HEK293 (cell line): ENCODE data around the gene MEGF8.

Experiments used
- CTCF ChIA-PET: fragments of 350-600 bp; formaldehyde crosslinking; extraction: SDS; loops from one replicate; lab custom pipeline; 2021; ENCODE audit warnings: antibody characterized with exemption; lab: Yijun Ruan, JAX
- POLR2A ChIA-PET: fragments of 300-600 bp; formaldehyde crosslinking; extraction: SDS; loops from one replicate; lab custom pipeline; 2020; ENCODE audit warnings: antibody characterized with exemption, inconsistent platforms; lab: Yijun Ruan, JAX
- H3K27ac ChIP-seq: fragments of 200-500 bp; sonication (Bioruptor generic); 2 replicates; pipeline ENCODE4 v1.5.1; 2014; ENCODE audit warnings: low read depth, low read length, control low read depth, inconsistent platforms; ENCODE audit errors: extremely low read depth
- H3K36me3 ChIP-seq, 2 experiments: fragments of 200-500 bp in 1 of 2; sonication (Bioruptor generic) in 1 of 2; 1 replicate in 1 of 2; 2 replicates in 1 of 2; pipeline ENCODE4 v1.5.1; 2014 to 2017; ENCODE audit warnings: inconsistent platforms in 2 of 2, low read length in 2 of 2; ENCODE audit not compliant: control insufficient read depth in 2 of 2, insufficient read depth in 1 of 2
- H3K4me1 ChIP-seq: fragments of 200-500 bp; sonication (Bioruptor generic); 2 replicates; pipeline ENCODE4 v1.5.1; 2014; ENCODE audit warnings: mild to moderate bottlenecking, low read length, inconsistent platforms; ENCODE audit not compliant: control insufficient read depth, insufficient read depth
- H3K4me3 ChIP-seq: 2 replicates; pipeline ENCODE4 v1.5.1; 2011; ENCODE audit warnings: low read depth, mild to moderate bottlenecking, control low read depth, low read length, moderate library complexity
- H3K9me3 ChIP-seq: fragments of 200-500 bp; sonication (Bioruptor generic); 2 replicates; pipeline ENCODE4 v1.5.1; 2014; ENCODE audit warnings: low read depth, low read length, inconsistent platforms; ENCODE audit not compliant: control insufficient read depth, insufficient read depth
- CTCF ChIP-seq: fragments of 450-650 bp; formaldehyde crosslinking; IDR thresholded peaks from 2 replicates; pipeline ENCODE4 v1.5.1; 2016; ENCODE audit warnings: missing biosample characterization, missing genetic modification characterization
- EGR2 ChIP-seq: fragments of 450-650 bp; formaldehyde crosslinking; IDR thresholded peaks from 2 replicates; pipeline ENCODE4 v1.5.1; 2016; ENCODE audit warnings: low read depth, missing biosample characterization, missing genetic modification characterization
- KLF1 ChIP-seq: fragments of 450-650 bp; formaldehyde crosslinking; IDR thresholded peaks from 2 replicates; pipeline ENCODE4 v1.5.1; 2016; ENCODE audit warnings: missing biosample characterization, missing genetic modification characterization
- ZBTB44 ChIP-seq: fragments of 450-650 bp; IDR thresholded peaks from 2 replicates; pipeline ENCODE4 v1.5.1; 2018; ENCODE audit warnings: missing biosample characterization, mild to moderate bottlenecking, missing genetic modification characterization
- ZBTB48 ChIP-seq: fragments of 450-650 bp; formaldehyde crosslinking; IDR thresholded peaks from 2 replicates; pipeline ENCODE4 v1.5.1; 2016; ENCODE audit warnings: missing biosample characterization, missing genetic modification characterization
- ZFHX2 ChIP-seq: fragments of 450-650 bp; formaldehyde crosslinking; conservative IDR thresholded peaks from 2 replicates; pipeline ENCODE4 v1.5.1; 2016; ENCODE audit warnings: missing biosample characterization, missing genetic modification characterization
- ZFP69B ChIP-seq: fragments of 450-650 bp; formaldehyde crosslinking; IDR thresholded peaks from 2 replicates; pipeline ENCODE4 v1.5.1; 2016; ENCODE audit warnings: missing biosample characterization, missing genetic modification characterization
- ZNF148 ChIP-seq: fragments of 450-650 bp; formaldehyde crosslinking; IDR thresholded peaks from 2 replicates; pipeline ENCODE4 v1.5.0; 2017; ENCODE audit warnings: missing biosample characterization, missing genetic modification characterization, borderline replicate concordance
- ZNF2 ChIP-seq: fragments of 450-650 bp; formaldehyde crosslinking; IDR thresholded peaks from 2 replicates; pipeline ENCODE4 v1.5.1; 2016; ENCODE audit warnings: missing biosample characterization, missing genetic modification characterization
- ZNF354C ChIP-seq: fragments of 450-650 bp; formaldehyde crosslinking; IDR thresholded peaks from 2 replicates; pipeline ENCODE4 v1.5.1; 2016; ENCODE audit warnings: missing biosample characterization, missing genetic modification characterization, low read depth, borderline replicate concordance
- ZNF555 ChIP-seq: fragments of 450-650 bp; formaldehyde crosslinking; conservative IDR thresholded peaks from 2 replicates; pipeline ENCODE4 v1.5.1; 2017; ENCODE audit warnings: missing biosample characterization, mild to moderate bottlenecking, missing genetic modification characterization, inconsistent platforms
- ZNF629 ChIP-seq: fragments of 450-650 bp; formaldehyde crosslinking; IDR thresholded peaks from 2 replicates; pipeline ENCODE4 v1.5.1; 2017; ENCODE audit warnings: missing biosample characterization, missing genetic modification characterization
- ZNF658 ChIP-seq: fragments of 450-650 bp; formaldehyde crosslinking; IDR thresholded peaks from 2 replicates; pipeline ENCODE4; 2016; ENCODE audit warnings: missing biosample characterization, missing genetic modification characterization
- ZNF704 ChIP-seq: fragments of 450-650 bp; formaldehyde crosslinking; IDR thresholded peaks from 2 replicates; pipeline ENCODE4 v1.5.1; 2016; ENCODE audit warnings: missing biosample characterization, missing genetic modification characterization
- ZNF791 ChIP-seq: fragments of 450-650 bp; formaldehyde crosslinking; IDR thresholded peaks from 2 replicates; pipeline ENCODE4 v1.5.1; 2016; ENCODE audit warnings: missing biosample characterization, missing genetic modification characterization

The MEGF8 gene

GRCh38 chr19:42293540-42293939 lies 31.9 kb upstream of the MEGF8 start:
- ChIA-PET CTCF (interaction anchor here (0.6 to 1.7 kb wide), 6 partner anchors 14 to 185 kb away, joined by 3 to 5 read pairs (median 4); no protein-coding TSS in a partner anchor), POLR2A (interaction anchor here (0.9 to 1.4 kb wide), 2 partner anchors 9 to 12 kb away, joined by 4 read pairs; partner anchors contain the start of gene PAFAH1B3)
- TF ChIP-seq ZNF658 (tag by site-specific recombination) (no peak), ZBTB44 (no peak), ZBTB48 (tag by site-specific recombination) (no peak), ZFHX2 (tag by site-specific recombination) (peak; percentile 66), CTCF (tag by site-specific recombination) (peak; percentile 30; the same call in 1 of the 2 replicates), ZNF629 (tag by site-specific recombination) (no peak), EGR2 (peak; percentile 61), ZNF148 (tag by site-specific recombination) (no peak), KLF1 (peak; percentile 9; the same call in 1 of the 2 replicates), ZNF704 (tag by site-specific recombination) (no peak), ZNF791 (tag by site-specific recombination) (no peak), ZNF354C (no peak)
- Histone ChIP-seq H3K9me3 (no peaks in the 10 kb centered on the region), H3K27ac (0 out of 2 replicates have a peak overlapping the region, but pooled peaks have one; percentile 31), H3K4me1 (no peaks in the 10 kb centered on the region), H3K36me3 (peaks cover 31 to 81% of the 10 kb centered on the region in 2 experiments), H3K4me3 (no peak overlapping the region)

GRCh38 chr19:42293948-42294347 lies 31.5 kb upstream of the MEGF8 start:
- no peak for TF ChIP-seq ZNF555 (tag by site-specific recombination)
- no peak for TF ChIP-seq ZNF2 (tag by site-specific recombination)
- TF ChIP-seq ZFP69B, result no peak
- Histone ChIP-seq H3K27ac (peak overlapping the region; percentile 31; the same call in 1 of the 2 replicates), H3K36me3 (peaks cover 31 to 77% of the 10 kb centered on the region in 2 experiments), H3K4me3 (no peak overlapping the region), H3K4me1 (no peaks in the 10 kb centered on the region), H3K9me3 (no peaks in the 10 kb centered on the region)
- ChIA-PET CTCF (interaction anchor here (0.6 to 3.6 kb wide), 7 partner anchors 14 to 185 kb away, joined by 3 to 55 read pairs (median 3); no protein-coding TSS in a partner anchor), POLR2A (interaction anchor here (0.9 to 3.4 kb wide), 3 partner anchors 8 to 50 kb away, joined by 4 to 31 read pairs (median 4); partner anchors contain the start of genes GSK3A and PAFAH1B3)
